Fibroblast of skin of left biceps (primary cell): ENCODE results near the gene C19orf85.
A peak's percentile ranks its signal among the peaks of the same experiment; 100 is the strongest.
"Not testable (repeated sequence)": the region's sequence is repeated elsewhere in the genome, so short reads cannot be mapped to it uniquely, and the experiment has no call there.

Experiments
- DNase-seq, 2 experiments: peaks; one replicate each; pipeline ENCODE4 v3.0.0-alpha.2; 2013; ENCODE audit warnings: low read depth in 2 of 2

Gene C19orf85

DNA sequence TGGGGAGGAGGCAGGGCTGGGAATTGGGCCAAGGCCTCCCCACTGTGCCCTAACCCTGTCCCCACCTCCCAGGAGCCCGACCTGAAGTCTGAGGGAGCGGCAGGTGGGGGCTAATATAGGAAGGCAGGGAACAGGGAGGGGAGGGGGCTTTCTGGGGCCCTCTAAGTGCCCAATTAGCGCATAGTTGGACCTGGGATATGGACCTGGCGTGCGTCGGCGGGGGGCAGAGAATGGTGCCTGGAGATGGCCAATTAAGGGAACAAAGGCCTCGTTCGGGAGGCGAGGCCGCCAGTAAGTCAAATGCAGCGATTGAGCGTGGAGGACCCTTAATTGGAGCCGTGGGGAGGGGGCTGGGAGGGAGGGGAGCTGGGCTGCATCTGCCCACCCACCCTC is at the start of gene C19orf85:
Gene C19orf85 (minus strand): TSS at position 90 of the 393 bp plus-strand sequence. CDS start 197 bp downstream, outside the sequence.
- DNase-seq = no peak

DNA sequence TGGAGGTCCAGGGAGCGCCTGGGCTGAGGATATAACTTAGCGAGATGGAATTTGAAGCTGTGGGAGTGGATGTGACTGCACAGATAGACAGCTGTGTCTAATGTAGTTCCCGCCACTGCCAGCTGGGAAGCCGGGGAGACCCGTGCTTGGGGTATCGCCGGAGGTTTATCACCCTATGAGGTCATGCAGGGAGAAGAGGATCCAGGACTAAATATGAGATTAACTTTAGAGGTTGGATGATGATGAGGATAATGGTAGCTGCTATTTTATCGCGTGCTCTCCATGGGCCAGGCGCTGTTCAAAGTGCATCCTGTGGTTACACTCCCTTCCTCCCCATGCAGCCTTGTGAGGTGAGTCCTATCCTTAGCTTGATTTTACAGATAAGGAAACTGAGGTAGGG is 43.6 kb upstream of the C19orf85 start:
- DNase-seq = no peak

DNA sequence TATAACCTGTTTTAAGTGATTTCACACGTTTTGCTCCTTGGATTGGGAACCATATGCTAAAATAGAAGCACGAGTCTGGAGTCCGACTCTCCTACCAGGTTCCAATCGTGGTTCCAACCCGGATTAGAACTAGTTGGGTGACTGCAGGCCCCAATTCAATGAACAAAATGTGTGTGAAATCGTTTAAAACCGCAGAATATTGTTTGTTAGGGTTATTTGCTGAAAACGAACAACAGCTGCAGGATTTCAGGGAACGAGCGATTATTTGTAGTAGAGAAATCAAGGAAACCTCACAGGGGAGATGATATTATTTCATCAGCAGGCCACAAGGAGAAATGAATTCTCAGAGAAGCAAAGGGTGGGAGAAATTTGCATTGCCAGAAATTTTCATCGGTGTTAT is 40.4 kb upstream of the C19orf85 start:
- no peak for DNase-seq

DNA sequence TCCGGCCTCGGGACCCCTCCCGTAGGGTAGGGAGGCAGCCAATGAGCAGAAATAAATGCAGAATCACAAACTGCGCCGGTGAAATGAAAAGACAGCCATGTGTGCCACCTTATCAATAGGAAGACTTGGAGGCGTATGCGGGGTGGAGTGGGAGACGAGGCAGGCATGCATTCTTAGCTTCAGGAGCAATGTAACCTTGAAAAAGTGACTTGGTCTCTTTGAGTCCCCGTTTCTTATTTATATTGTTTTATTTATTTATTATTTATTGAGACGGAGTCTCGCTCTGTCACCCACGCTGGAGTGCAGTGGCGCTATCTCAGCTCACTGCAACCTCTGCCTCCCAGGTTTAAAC is 39.7 kb upstream of the C19orf85 start:
- no peak for DNase-seq

DNA sequence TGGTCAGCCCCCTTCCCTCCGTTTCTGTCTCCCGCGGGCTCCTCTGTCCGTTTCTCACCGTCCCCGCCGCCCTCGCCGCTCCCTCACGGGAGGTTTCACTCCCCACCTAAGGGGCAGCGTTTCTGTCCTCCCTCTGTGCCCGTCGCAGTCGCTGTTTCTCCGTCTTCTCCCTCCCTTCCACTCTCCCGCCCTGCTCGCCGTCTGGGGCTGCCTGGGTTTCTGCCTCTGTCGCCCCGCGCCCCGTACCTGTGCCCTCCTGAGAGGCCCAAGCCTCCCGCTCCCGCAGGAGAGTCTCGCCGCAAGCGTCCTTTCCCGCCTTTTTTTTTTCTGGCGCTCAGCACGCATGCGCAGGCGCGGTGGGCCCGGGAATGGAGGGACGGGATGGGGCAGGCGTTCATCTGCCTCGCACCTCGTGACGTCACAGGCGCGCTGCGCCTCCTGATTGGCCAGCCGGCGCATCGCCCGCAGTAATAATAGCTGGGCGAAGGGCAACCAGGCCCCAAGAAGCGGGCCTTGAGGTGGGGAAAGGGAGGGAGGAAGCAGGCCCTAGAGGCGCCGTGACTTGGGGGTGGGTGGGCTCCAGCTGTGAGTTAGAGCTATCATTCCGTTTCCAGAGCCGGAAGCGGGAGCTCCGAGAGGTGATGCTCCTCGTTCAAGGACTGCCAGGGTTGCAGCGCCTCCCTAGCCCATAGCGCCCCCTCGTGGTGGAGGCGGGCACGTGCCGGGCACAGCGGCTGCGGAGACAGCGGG is 39.1 kb upstream of the C19orf85 start:
- peak; percentile 75 to 78 for DNase-seq

DNA sequence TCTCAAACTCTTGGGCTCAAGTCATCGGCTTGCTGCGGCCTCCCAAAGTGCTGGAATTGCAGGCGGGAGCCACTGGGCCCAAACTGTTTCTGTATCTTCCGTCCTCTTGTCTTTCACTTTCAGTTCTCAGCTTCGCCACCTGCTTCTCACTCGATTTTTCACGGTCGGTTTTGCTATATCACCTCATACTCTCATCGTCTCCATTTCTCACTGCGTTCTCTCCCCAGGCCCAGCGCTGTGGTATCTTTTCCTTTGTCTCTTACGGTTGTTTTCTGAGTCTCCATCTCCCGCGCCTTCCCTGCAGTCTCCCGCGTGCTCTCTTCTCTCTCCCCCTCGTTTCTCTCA is 38.6 kb upstream of the C19orf85 start:
- DNase-seq = no peak

DNA sequence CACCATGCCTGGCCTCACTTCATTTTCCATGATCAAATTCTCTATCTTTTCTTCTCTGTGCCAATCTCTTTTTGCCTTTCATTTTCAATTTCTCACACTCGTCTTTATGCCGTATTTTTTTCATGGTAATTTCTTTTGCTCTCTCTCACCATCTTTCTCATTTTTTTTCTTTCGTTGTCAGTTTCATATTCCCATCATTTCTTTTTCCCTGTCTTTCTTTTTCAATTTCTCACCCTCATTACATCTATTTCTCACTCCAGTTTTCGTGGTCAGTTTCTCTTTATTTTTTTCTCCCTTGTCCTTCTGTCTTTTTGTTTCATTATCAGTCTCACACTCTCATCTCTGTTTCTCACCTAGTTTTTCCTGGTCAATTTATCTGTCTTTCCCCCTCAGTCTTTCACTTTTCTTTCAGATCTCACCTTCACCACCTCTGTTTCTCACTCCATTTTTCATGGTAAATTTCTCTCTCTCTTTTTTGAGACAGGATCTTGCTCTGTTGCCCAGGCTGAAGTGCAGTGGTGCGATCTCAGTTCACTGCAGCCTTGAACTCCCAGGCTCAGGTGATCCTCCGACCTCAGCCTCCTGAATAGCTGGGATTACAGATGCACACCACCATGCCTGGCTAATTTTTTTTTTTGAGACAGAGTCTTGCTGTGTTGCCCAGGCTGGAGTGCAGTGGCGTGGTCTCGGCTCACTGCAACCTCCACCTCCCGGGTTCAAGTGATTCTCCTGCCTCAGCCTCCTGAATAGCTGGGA is 37.8 kb upstream of the C19orf85 start:
- DNase-seq = no peak

DNA sequence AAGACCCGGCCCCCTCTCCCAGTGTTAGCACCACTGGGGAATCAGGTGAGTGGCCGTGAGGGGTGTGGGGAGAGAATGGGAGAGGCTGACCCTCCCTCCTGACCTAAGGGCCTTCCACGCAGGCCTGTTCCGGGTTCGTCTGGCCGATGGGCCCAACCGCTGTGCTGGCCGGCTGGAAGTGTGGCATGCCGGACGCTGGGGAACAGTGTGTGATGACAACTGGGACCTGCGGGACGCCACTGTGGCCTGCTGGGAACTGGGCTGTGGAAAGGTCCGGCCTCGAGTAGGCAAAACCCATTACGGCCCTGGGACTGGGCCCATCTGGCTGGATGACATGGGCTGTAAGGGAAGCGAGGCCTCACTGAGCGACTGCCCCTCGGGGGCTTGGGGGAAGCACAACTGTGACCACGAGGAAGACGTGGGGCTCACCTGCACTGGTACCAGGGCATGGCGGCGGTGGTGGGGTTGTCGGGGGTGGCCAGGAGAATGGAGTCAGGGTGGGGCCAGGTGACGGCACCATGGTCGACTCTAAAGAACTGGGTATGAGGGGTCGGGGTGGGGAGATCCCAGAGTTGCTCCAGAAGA is 35.9 kb upstream of the C19orf85 start:
- no peak for DNase-seq

DNA sequence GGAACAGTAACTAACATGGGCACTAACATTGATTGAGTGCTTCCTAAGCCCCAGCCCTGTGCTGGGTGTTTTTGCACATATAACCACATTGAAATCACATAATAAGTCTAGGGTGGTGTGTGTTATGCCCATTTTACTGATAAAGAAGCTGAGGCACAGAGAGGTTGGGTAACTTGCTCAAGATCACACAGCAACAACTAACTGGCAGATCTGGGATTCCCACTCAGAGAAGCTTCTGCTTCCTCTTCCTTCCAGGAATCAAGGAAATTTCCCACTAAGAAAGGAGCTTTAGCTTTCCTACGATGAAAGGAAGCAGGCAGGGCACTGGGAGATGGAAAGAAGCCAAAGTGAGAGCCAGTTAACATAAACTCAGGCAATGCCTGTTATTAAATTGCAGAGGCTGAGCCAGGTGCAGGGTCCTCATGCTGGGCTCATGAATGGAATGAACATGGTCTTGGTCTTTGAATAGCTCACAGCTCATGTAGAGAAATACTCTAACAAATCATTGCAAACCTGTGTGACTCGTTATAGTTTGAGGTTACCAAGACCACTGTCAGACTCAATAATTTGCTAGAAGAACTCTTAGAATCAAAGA is 33.8 kb upstream of the C19orf85 start:
- DNase-seq = no peak

DNA sequence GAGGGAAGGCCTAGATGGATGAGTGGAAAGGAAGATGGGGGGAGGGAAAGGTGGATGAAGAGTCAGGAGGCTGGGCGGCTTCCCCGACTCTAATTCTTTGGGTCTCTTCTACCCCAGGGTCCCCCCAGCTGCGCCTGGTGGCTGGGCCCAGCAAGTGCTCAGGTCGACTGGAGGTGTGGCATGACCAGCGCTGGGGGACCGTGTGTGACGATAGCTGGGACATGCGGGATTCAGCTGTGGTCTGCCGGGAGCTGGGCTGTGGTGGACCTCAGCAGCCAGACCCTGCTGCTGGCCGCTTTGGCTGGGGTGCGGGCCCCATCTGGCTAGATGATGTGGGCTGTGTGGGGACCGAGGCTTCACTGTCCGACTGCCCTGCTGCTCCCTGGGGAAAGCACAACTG is 33.2 kb upstream of the C19orf85 start:
- DNase-seq = no peak

DNA sequence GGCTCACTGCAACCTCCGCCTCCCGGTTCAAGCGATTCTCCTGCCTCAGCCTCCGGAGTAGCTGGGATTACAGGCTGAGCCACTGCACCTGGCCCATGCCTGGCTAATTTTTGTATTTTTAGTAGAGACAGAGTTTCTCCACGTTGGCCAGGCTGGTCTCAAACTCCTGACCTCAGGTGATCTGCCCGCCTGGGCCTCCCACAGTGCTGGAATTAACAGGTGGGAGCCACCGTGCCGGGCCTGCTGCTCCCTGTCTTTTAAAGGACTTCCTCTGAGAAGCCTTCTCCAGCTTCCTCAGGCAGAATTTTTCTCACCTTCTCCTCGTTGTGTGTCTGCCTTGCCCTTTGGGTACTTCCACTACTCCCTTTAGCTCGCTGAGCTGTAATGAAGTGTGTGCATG is 32.3 kb upstream of the C19orf85 start:
- DNase-seq = not testable (repeated sequence)

DNA sequence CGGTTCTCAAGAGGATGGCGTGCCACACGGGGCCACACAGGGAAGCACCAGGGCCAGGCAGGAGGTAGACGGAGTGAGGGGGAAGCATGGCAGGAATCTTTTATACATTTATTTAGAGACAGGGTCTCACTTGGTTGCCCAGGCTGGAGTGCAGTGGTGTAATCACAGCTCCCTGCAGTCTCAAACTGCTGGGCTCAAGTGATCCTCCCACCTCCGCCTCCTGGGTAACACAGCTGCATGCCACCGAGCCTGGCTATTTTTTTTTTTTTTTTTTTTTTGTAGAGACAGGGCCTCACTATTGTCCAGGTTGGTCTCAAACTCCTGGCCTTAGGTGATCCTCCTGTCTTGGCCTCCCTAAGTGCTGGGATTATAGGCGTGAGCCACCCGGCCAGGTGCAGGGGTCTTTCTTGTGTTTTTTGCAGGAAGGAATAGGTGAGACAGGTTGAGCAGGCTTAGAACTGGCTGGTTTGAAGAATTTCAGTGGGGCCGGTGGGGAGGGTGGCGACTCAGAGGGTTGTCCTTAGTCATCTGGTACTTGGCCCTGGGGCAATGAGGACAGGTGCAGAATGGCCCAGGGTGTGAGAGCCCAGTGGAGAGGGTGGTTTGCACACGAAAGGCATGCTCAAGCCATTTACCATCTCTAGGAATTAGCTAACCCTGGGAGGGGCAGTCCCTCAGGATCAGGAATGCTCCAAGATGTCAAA is 31.2 kb upstream of the C19orf85 start:
- no peak for DNase-seq

DNA sequence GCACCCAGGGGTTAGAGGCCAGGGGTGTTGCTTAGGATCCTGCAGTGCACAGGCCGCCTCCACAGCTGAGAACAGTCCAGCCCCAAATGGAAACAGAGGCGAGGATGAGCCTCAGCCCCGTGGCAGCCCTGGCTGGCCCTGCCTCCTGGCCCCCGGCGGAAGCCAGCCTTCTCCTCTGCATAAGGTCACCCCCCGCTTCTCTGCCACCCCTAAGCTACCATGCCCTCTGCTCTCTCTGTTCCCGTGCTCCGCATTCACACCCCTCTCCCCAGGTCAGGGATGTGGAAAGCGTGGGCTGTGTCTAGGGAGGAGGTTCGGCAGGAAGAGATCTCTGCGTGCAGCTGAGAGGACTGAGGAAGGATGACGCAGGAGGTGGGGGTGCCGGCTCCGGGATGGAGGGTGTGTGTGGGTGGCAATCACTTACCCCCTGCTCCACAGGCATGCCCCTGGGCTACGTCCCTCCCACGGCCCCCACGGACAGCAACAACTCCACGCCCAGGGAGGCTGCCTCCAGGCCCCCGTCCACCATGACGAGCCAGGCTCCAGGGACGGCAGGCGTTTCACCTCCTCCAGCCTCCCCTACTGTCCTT is 29.7 kb upstream of the C19orf85 start:
- no peak for DNase-seq

DNA sequence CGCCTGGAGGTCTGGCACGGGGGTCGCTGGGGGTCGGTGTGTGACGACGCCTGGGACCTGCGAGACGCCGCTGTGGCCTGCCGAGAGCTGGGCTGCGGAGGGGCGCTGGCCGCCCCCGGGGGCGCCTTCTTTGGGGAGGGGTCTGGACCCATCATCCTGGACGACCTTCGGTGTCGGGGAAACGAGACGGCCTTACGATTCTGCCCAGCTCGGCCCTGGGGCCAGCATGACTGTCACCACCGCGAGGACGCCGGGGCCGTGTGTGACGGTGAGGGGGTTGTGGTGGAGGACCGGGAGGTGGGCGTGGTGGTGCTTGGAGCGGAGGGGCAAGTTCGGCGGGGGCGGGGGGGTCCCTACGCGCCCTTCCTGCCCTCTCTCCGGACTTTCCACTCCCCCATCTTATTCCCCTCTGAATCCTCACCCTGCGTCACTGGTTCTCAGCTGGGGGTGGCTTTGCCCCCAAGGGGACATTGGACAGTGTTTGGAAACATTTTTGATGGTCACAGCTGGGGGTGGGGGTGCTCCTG is 29.2 kb upstream of the C19orf85 start:
- DNase-seq = no peak

DNA sequence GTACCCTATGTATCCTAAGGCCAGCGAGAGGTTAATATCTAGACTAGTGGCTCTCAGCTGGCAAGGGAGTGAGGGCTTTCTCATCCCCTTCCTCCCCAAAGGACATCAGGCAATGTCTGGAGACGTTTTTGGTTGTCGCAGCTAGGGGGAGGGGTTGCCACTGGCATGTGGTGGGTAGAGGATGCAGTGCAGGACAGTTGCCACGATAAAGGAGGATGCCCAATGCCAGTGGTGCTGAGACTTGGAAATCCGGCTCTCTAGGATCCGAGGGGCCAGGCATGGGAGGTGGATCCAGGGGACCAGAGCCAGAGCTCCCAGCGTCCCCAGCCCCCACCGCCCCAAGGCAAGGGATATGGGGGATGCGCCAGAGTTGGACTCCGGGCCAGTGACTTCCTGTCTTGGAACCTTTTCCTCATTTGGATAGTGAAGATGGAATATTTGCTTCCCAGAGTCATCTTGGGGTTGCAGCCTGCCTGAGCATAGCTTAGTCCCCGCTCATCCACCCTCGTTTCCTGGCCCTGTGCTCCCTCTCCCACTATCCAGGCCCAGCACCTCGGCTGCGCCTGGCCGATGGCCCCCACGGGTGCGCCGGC is 28.6 kb upstream of the C19orf85 start:
- no peak for DNase-seq

DNA sequence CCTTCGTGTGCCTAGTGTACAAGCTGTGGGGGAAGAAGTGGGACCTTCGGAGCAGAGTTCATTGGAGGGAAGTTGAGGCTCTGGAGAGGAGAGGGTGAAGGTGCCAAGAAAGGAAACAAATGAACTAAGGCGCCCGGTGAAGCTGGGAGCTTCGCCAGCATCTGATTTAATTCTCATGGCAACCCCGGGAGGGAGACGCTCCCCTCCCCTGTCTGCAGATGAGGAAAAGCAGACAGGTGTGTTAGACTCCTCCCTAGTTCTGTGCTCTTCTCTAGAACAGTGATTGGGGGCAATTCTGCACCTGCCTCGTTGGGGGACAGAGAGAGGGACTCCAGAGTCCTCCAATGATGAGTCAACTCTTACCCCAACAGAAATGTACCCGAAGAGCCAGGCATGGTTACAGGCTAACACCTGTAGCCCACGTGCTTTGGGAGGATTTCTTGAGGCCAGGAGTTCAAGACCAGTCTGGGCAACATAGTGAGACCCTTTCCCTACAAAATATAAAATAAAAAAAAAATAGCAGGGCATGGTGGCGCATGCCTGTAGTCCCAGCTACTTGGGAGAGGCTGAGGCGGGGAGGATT is 27.9 kb upstream of the C19orf85 start:
- no peak for DNase-seq

DNA sequence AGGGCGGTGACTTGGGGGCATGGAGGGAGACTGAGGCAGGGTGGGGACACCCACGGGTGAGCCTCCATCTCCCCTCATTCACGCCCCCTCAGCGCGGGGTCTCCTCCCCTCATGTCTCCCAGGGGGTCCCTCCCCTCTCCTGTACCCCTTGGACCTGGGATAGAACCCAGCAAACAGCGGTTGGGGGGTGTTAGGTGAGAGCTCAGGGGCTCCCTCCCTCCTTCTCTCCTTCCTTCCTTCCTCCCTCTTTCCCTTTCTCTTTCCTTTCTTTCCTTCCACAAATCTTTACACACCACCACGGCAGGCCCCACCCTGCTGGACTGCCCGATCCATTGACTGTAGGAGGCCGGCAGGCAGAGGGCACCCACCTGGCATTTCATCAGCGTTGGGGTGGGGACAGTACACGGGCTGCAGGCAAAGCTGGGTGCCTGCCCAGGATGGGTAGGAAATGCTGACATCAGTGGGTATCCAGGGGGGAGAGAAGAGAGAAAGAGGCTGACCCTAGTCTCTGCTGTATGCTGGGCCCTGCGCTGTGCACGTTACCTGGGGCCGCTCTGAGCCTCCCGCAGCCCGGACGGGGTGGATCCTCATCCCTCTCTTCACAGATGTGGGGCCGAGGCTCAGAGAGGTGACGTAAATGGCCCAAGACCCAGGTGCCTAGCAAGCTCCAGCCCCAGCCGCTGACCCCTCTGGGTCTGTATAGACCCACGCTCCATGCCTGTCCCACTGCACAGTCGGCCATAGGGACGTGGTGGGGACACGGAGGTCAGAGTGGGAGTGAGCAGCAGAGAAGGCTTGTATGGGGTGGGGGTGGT is 27.2 kb upstream of the C19orf85 start:
- DNase-seq = no peak

DNA sequence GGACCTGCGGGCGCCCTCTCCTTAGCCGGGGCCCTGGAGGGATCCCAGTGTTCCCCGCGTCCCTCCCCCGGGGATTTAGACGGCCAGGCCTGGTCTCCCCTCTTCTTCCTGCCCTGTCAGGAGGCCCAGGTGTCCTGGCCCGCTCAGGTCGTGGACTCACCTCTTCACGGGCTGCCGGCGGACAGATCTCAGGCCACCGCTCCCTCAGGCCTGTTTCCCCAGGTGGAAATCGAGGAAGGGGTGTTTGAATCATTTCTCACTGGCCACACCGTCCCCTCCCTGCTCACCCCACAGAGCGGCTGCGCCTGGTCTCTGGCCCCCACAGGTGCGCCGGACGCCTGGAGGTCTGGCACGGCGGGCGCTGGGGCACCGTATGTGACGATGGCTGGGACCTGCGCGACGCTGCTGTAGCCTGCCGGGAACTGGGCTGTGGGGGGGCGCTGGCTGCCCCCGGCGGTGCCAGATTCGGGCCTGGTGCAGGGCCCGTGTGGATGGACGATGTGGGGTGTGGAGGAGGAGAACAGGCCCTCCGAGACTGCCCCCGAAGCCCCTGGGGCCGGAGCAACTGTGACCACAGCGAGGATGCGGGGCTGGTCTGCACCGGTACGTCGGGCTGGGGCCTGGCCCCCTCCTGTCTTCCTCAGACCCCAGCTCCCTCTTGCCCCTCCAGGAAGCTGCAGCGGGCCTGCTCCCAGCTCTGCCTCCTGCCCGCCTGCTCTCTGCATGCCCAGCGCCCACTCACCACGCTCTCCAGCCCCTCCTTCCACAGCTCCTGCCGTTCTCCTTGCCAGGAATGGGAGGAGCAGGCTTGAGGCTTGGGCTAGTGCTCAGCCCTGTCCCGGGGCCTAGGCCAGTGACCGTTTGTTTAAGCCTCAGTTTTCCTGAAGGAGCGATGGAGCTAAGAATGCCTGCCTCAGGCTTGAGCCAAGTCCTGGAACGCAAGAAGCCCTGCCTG is 26.2 kb upstream of the C19orf85 start:
- no peak for DNase-seq
